Measurements from ENCODE around the gene MBNL2.

Gene MBNL2

DNA sequence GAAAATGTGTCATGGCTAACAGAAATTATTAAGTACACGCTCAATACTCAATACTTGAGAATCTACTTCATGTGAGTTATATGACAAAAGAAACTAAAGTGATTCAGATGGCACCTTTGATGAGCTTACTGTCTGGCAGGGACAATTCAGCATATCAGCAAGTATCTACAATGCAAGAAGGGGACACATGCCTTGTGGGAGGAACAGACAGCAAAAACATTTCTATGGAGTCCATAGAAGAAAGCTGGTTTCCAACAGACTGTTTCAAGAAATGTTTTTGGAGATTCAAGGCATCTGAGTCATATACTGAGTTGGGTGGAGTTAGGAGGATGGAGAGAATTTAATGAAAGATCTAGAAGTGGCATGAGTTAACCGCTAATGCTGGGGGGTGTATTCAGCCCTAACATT lies 54.7 kb downstream of the MBNL2 start:
- DNase-seq: no peak

DNA sequence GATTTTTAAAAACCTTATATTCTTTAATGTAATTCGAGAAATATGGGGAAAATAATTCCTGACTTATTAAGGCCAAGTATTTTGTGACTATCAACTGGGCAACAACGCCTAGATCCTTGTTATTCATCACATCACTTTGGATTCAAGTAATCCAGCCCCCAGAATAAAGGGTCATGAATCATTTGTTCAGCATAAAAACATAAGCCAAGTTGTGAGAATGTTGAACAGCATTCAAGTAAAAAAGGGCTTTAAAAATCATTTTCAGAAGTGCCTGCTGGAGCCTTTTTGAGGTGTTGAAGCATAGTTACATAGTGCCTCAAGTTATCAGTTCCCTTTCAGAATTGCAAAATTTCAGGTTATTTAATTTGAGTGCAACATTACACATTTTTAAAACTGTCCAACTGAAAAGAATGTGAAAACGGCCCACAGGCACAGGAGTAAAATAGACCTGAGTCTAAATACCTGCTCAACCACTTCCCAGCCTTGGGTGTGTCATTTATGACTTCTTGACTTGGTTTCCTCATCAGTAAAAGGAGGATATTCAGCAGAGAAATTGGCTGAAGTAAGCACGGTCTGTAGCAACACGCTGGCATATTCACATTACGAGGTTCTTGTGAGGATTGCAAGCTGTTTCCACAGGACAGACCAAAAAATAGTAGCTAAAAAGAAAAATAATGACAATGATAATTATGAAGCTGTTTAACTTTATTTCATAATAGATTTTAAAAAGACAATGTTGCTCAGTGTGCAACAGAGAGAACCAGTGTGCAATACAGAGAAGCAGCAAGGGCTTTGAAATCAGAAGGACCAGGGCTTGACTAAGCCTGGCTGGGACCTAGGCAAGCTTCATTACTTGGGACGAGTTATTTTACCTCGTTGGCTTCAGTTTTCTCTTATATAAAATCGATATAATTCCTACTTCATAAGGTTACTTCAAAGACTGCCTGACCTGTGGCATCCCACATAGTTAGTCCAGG lies 56.6 kb downstream of the MBNL2 start:
- DNase-seq: no peak

DNA sequence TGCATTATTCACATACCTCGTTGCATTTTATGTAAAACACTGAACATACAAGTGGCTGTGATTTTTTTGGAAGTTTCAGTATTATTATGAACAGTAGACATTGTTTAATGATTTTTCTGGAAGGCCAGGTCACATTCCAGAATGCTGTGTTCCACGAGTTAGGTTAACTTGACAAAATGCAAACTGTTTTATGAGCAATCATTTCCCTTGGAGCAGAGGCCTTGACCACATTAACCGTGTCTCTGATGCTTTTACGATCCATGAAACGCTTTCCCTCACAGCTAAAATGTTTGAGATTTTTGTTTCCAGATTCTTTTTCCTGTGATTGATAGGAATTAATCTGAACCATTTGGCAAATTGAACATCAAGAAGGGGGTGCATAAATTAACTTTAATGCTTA lies 57.8 kb downstream of the MBNL2 start:
- DNase-seq: no peak

DNA sequence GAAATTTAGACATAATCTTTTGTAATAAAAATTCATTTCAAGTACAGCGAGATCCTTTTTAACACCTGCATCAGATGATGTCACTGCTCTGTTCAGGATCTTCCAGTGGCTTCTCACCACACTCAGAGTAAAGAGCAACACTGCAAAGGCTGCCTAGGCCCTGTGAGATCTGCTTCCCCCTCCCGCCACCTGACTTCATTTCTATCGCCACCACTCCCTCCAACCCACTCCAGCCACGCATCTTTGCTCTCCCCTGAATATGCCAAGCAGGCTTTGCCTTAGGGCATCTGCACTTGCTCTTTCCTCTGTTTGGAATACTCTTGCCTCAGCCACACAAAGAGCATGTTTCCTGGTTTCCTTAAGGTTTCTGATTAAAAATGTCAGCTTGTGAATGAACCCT lies 58.3 kb downstream of the MBNL2 start:
- no peak for DNase-seq

DNA sequence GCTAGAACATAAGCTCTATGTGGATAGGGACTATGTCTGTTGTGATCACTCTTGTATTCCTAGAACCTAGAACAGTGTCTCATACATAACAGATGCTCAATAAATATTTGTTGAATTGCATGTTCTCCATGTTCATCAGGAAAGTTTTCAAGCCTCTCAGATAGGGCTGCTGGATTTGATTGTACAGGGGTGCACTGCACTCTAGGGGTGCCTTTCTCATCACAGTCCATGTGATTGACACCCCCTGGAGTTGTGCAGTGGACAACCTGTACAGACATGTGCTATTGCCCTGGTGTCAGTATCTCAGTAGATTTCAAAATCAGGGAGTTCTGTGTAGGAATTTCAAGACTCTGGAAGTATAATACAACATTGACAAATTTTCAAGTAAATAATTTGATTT lies 58.9 kb downstream of the MBNL2 start:
- DNase-seq: no peak

DNA sequence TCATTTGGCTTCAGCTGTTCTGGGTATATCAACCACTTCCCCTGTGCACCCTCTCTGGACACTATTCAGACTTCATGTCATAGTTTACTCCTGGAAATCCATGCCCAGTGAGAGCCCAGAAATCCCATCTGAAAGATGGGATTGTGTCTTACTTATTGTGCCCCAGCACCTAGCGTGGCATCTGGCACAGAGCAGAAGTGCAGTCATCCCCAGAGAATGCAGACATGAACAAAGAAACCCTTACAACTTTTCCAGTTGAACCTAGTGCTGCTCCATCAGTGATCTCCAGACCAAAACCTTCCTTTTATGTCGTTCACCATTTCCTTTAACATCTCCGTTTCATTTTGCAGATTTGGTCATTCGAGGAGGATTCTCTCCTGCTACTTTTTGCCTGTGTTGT lies 60.6 kb downstream of the MBNL2 start:
- no peak for DNase-seq

DNA sequence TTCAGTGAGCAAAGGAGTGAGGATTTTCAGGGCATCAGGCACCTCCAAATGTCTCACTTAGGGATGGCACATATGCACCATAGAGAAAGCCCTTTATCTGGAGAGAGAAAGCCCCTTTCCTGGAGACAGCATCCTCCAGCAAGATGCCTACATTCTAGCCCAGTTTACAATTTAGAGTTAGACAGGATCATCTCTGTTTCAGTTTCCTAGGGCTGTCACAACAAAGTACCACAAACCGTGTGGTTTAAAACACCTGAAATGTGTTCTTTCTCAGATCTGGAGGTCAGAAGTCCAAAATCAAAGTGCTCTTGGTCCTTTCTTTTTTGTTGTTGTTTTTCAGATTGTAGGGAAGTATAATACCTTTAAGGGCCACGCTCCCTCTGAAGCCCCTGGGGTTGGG lies 61.8 kb downstream of the MBNL2 start:
- DNase-seq: no peak

DNA sequence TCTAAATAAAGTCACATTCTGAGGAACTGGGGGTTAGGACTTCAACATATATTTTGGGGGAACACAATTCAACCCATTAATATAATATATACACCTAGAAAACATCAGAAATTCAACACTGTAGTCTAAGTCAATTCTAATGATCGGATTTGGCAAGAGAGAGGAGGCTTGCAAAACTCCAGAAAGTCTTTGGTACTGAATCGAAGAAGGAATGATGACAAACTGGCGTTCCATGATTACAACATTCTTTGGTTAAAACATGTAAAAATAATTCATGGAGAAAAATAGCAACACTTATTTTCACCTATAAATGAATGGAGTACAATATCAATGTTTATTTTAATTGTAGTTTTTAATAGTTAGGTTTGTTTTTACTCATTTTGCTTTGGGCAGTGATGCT lies 62.4 kb downstream of the MBNL2 start:
- no peak for DNase-seq

DNA sequence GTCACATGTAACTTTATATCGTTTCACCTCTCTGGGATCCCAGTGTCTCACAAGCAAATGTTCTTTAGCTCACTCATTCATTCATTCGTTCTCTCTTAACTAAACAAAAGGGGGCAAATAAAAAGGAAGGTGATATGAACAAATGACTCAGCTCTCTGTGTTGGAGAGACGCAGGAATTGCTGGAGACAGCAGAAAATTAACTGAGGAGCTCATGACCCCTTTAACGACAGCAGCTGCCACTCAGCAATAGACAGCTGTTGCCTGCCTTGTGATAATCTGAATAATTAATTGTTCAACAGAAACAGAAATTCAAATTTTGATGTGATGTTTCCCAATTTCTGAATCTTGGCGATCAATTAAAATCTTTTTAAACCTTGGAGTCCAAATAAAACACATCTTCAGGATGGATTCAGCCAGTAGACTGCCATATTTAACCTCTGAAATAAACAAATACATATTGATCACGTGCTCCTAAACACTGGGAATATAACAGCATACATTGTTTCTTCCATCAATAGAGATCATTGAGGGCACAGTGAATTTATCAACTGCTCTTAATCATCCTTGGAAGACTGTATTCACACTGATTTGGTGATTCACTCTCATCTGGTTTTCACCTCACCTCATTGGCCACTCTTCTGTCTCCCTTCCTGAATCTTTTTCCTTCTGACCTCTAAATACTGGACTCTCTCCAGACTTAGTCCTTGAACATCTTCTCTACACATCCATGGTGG lies 63.3 kb downstream of the MBNL2 start:
- no peak for DNase-seq

DNA sequence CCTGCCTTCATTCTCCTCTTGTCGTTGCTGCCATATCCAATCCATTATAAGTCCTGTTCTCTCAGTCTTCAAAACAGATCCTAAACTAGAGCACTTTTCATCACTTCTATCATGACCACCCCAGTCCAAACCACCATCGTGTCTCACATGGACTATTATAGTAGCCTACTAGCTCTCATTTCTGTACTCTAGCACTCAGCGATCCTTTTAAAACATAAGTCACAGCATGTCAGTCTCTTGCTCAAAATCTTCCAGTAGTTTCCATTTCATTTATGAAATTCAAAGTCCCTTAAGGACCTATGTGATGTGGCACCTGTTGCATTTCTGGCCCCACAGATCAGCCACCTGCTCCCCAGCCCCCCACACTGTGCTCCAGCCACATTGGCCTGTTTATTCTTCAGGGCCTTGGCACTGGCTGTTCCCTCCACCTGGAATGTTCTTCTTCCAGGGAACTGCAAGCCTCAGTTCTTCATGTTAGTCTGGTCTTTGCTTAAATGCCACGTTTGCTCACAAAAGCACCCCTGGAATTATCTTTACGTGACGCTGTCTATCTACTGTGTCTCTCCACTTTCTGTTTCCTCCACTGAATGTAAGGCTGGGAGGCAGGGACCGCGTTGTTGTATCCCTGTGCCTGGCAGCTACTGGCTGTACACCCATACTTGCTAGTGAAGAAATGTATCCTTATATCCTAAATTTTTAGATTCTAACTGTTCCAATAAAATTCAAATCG lies 64.3 kb downstream of the MBNL2 start:
- no peak for DNase-seq

DNA sequence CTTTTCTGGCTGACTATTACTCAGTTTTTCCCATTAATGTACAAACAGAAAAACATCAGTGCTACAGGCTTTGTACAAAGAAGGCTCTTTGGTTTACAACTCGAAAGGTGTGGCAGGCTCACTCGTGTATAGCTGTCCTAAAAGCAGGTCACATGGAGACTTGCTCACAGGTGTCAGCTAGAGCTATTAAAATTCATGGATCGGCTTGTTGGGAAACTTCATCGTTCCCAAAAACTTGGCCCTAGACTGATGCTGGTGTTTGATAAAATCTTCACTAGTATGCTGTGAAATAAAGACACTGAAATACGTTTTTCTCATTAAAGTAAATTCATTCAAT lies 64.9 kb downstream of the MBNL2 start:
- DNase-seq: no peak

DNA sequence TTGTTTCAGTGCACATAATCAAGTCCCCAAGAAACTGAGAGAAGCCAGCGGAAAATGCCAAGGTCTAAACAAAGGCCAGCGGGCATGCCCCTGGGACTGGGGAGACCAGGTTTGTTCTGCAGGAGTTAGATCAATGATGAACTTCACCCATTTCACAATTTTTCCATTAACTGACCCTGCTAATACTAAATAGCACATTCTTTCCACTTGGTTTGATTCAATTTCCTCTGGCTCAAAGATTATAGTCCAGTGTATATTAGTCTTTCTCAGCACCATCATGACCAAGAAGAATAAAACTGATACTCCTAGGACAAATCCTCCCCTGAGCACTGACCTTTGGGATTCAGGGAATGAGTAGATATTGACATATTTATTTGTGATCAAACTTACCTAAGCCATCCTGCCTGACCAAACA lies 66.4 kb downstream of the MBNL2 start:
- no peak for DNase-seq

DNA sequence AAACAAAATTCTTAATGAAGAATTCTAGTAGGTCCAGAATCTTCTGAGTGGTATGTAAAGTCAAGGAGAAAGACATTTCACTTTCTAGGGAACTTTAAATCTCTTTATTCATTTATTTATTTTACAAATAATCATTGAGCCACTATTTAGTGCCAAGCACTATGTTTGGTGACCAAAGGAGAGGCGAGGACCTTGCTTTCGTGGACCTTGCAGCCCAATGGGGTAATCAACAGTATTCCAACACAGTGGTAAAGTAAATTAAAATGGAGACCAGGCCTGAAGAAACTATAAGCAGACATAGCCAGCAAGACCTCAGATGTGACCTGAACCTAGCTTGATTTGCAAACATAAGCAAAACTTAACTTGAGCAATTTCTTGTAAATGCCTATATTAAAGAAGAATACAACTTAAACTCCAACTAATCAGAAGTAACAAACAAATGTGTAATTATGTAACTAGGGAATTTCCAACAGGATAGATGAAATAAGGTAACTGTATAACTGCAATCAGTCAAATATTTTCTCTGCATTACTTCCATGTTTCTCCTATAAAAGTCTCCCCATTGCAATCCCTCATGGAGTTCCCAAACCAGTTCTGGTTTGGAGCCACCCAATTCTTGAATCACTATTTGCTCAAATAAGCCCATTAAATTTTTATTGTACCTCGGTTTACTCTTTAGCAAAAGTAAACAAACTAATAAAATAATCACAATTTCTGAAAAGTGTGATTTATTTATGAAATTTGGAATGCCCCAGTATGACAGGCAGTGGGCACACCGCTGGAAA lies 67.6 kb downstream of the MBNL2 start:
- no peak for DNase-seq

DNA sequence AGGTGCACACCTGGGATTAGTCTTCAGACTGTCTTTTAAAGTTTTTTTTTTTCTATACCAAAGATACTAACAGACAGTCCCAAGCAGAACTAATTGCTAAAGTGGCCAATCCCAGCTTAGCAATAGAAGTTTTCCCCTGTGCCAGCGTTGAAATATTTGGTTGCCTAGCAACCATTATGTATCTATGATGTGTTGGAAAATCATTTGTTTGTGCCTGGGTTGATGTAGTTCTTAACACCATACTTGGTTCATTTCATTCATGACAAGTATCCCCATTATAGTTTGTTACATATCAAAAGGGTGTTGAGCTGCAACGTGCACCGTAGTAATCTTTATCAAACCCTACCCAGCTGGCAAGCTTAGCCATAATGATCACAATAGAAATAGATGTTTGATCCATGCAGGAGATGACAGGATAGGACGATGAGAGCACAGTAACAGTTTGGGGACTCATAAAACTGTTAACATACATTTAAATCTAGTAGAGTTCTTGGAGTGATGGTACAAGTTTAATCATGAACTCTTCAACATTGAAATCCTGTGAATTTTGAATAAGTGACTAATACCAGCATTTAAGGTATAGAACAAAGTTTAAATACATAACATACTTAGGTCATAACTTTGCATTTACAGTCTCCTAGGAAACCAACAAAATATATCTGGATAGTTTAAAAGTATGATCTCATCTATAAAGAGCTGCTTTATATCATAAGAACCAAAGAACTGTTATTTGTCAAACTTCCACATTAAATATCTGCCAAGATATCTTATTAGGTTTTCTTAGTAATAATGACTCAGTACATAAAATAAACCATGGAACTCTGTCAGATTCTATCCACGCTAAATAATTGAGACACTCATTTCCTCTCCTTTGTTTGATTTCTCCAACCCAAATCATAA lies 73.4 kb downstream of the MBNL2 start:
- no peak for DNase-seq

DNA sequence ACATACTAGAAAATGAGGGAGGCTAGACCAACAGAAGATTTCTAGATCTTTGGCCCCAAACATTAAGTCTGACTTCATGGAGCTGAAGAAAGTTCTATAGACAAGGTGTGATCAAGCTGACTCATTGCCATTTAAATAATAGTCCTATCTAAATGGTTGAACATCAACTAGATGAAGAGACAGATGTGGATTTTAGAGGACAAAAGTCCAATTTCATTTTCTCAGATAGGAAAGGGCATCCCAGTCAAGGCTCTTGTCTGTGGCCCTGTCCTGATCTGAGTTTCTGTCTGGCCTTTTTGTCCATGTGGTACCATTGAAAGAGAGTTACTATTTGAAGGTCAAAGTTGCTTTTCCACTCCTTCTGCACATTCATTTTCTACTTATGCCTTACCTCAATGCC lies 74.6 kb downstream of the MBNL2 start:
- no peak for DNase-seq

DNA sequence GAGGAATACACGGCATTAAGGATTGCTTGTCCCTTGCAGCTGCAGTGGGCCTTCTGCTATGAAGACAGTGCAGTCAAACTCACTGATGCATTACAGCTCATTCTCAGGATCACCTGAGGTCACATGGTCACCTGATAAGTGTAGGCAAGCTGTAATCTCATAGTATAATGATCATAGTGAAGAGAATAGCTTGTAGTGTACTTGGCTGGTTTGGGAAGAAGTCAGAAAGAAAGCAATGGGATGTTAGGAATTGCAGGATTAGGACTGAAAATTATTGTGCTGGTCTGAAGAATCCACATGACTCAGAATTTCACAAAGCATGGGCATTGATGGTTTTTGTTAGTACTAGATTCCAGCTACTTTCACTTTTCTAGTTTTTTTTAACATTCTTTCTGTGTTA lies 76.7 kb downstream of the MBNL2 start:
- no peak for DNase-seq

DNA sequence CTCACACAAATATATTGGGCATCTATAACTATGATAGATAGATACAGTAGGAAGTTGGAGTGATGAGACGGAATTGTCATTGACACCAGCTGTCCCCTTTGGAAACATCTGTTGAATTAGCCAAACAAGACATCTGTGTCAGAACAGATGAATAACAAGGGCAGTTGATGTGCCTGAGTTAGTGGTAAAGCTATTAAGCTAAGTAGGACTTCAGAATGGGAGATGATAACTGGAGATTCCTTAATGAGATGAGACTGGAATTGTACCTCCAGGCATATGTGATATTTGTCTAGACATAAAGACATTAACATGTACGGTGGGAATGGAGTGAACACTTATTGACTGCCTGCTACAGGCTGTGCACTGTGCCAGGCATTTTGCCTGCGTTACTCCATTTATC lies 78.7 kb downstream of the MBNL2 start:
- no peak for DNase-seq

DNA sequence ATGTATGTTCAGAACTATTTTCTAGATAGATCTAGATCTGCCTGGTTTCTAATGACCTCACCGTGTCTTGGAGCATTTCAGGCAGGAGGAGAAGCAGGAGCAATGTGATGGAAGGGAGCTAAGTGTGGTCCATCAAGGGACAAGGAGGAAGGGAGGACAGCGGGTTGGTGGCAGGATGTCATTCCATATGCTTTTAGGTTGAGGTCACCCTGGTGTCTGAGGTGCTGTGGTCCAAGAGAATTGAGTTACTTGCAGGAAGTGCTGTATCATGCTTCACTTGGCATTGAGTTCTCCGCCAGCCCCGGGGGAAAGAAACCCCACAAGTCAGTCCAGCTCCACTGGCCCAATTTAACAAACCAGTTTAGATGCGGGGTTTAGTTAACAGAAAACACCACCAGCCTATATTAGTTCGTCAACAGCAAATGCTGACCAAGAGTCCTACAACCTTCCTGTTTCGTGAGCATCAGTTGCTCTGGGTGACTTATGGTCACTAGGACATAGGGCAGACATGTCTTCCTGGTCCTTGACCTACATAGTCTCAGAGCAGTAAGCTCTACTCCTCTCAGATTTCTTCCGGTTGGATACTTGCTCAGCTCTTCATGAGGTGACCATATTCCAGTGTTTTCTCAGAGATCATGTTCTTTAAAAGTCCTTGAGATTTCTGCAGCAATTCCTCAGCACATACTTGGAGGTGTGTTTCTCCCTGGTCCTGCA lies 79.4 kb downstream of the MBNL2 start:
- DNase-seq: no peak

DNA sequence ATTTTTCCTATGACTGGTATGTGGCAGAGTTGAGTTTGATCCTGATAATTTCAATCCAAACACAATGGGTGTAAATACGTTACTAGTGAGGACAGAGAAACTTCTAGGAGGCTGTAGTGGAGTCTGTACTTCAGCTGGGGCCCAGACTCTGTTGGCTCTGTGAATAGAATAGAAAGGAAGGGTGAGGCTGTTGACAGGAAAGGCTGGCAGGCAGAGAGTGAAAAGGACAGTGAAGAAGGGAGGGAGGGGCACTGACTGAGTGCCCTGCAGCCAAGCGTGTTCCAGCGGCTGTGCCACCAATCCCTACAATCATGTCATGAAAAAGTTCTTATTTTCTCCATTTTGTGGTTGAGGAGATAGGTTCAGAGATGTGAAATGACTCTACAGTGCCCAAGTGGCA lies 80.5 kb downstream of the MBNL2 start:
- no peak for DNase-seq

DNA sequence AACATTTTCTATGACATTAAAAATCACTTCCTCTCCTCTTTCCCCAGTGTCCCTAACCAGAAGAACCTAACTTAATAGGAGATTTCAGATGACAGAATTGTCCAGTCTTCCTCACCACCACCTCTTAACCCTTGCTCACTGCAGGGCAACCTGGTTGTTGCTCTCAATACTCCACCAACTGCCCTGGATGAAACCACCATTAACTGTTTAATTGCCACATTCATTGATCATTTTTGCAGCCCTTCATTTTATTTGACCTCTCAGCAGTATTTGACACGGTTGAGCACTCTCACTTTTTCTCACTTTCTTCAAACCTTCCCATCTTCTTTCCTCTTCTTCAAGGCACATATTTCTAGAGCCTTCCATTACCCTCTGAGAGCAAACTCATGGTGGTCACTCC lies 84.0 kb downstream of the MBNL2 start:
- no peak for DNase-seq

DNA sequence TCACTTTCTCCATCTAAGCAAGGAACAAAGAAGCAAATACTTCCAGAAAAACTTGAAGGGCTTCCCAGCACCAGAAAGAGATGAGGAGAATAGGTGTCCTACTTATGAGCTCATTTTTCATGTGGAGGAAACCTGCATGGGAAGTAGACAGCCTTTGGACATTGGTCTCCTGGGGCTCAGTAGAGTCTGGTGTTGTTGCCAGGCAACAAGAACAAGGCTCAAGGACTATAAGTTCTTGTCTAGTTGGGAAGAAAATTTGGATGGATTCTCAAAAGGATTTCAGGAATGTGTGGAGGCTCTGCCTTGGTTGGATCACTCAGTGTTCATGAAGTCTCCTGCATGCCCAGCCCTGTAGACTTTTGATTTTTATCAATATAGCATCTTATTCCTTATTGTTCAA lies 84.5 kb downstream of the MBNL2 start:
- DNase-seq: no peak

Measured in NCI-H774 (cell line).